WTC11 (cell line): Measurements from ENCODE around the gene PHLDB2. TPM values are rescaled to one million over a fixed set of nuclear protein-coding genes. Genes with fewer than 3 reads are reported as not detected.
A peak's percentile ranks its signal among the peaks of the same experiment; 100 is the strongest.

Experiments
- ATAC-seq: fragments of 200-7000 bp; cut with Tn5 transposase; 2 replicates; pipeline ENCODE4 v1.10.0; 2021; ENCODE audit warnings: mild to moderate bottlenecking, moderate library complexity
- CTCF ChIA-PET: fragments of 300-600 bp; sonication (Branson Sonifier 250); formaldehyde crosslinking; loops from one replicate; lab custom pipeline; 2021; ENCODE audit warnings: antibody characterized with exemption; lab: Charles Lee
- POLR2A ChIA-PET: fragments of 350-600 bp; sonication (Branson Sonifier 250); formaldehyde crosslinking; loops from one replicate; lab custom pipeline; 2021; ENCODE audit warnings: antibody characterized with exemption; lab: Charles Lee
- DNase-seq: peaks from one replicate; pipeline ENCODE4 v3.0.0; 2021; ENCODE audit warnings: low spot score
- H3K27ac Mint-ChIP-seq: 2 replicates; pipeline ENCODE4 v1.8.0; 2021; ENCODE audit warnings: mixed read lengths
- H3K27me3 Mint-ChIP-seq: 2 replicates; pipeline ENCODE4 v1.8.0; 2021; ENCODE audit warnings: low read depth, mild to moderate bottlenecking, moderate library complexity, mixed read lengths
- H3K36me3 Mint-ChIP-seq: 2 replicates; pipeline ENCODE4 v1.8.0; 2021; ENCODE audit warnings: mixed read lengths
- H3K4me1 Mint-ChIP-seq: 2 replicates; pipeline ENCODE4 v1.8.0; 2022; ENCODE audit warnings: mixed read lengths
- H3K4me3 Mint-ChIP-seq: 2 replicates; pipeline ENCODE4 v1.8.0; 2021; ENCODE audit warnings: mild to moderate bottlenecking, moderate library complexity, mixed read lengths
- H3K9me3 Mint-ChIP-seq: 2 replicates; pipeline ENCODE4 v1.8.0; 2021; ENCODE audit warnings: mixed read lengths
- AR ChIP-seq: fragments of 250-450 bp; sonication (Bioruptor Pico); IDR thresholded peaks from 2 replicates; pipeline ENCODE4 v1.9.0; 2021; ENCODE audit warnings: mild to moderate bottlenecking
- CBFB ChIP-seq: sonication (generic); formaldehyde crosslinking; IDR thresholded peaks from 2 replicates; pipeline ENCODE4 v1.8.1; 2022; ENCODE audit warnings: mild to moderate bottlenecking, low read depth, missing genetic modification reagents
- CDX4 ChIP-seq: fragments of 250-450 bp; sonication (Bioruptor Pico); IDR thresholded peaks from 2 replicates; pipeline ENCODE4 v1.9.0; 2021; ENCODE audit warnings: moderate library complexity, mild to moderate bottlenecking, inconsistent platforms, borderline replicate concordance
- E2F4 ChIP-seq: sonication (generic); formaldehyde crosslinking; IDR thresholded peaks from 2 replicates; pipeline ENCODE4 v1.8.1; 2022; ENCODE audit warnings: low read depth, mild to moderate bottlenecking, moderate library complexity, missing genetic modification reagents, borderline replicate concordance
- ELF4 ChIP-seq: sonication (generic); formaldehyde crosslinking; IDR thresholded peaks from 2 replicates; pipeline ENCODE4 v1.8.1; 2022; ENCODE audit warnings: low read depth, mild to moderate bottlenecking, moderate library complexity, missing genetic modification reagents
- FOXJ3 ChIP-seq: sonication (generic); formaldehyde crosslinking; IDR thresholded peaks from 2 replicates; pipeline ENCODE4 v1.9.0; 2021; ENCODE audit warnings: missing genetic modification reagents, mild to moderate bottlenecking, borderline replicate concordance
- IRF2 ChIP-seq: sonication (generic); formaldehyde crosslinking; IDR thresholded peaks from 2 replicates; pipeline ENCODE4 v1.8.0; 2022; ENCODE audit warnings: low read depth, missing genetic modification reagents, borderline replicate concordance
- JAZF1 ChIP-seq: fragments of 250-450 bp; sonication (Bioruptor Pico); IDR thresholded peaks from 2 replicates; pipeline ENCODE4 v1.9.0; 2021; ENCODE audit warnings: moderate library complexity, mild to moderate bottlenecking, inconsistent platforms
- NFYB ChIP-seq: sonication (generic); formaldehyde crosslinking; conservative IDR thresholded peaks from 2 replicates; pipeline ENCODE4 v1.8.0; 2022; ENCODE audit warnings: low read depth, missing genetic modification reagents
- NR1H2 ChIP-seq: sonication (generic); formaldehyde crosslinking; IDR thresholded peaks from 2 replicates; pipeline ENCODE4 v1.9.0; 2021; ENCODE audit warnings: mild to moderate bottlenecking, moderate library complexity, missing genetic modification reagents
- OVOL2 ChIP-seq: fragments of 250-450 bp; sonication (Bioruptor Pico); IDR thresholded peaks from 2 replicates; pipeline ENCODE4 v1.9.0; 2021; ENCODE audit warnings: mild to moderate bottlenecking, borderline replicate concordance
- PRRX2 ChIP-seq: fragments of 250-450 bp; sonication (Bioruptor Pico); IDR thresholded peaks from 2 replicates; pipeline ENCODE4 v1.8.0; 2021; ENCODE audit warnings: mild to moderate bottlenecking
- TCF7 ChIP-seq: sonication (generic); formaldehyde crosslinking; IDR thresholded peaks from 2 replicates; pipeline ENCODE4 v1.8.0; 2022; ENCODE audit warnings: mild to moderate bottlenecking, low read depth, missing genetic modification reagents, moderate library complexity
- TEAD1 ChIP-seq: sonication (generic); formaldehyde crosslinking; IDR thresholded peaks from 2 replicates; pipeline ENCODE4 v1.8.0; 2022; ENCODE audit warnings: mild to moderate bottlenecking, missing genetic modification reagents
- USF1 ChIP-seq: sonication (generic); formaldehyde crosslinking; IDR thresholded peaks from 2 replicates; pipeline ENCODE4 v1.8.0; 2022; ENCODE audit warnings: mild to moderate bottlenecking, missing genetic modification reagents
- ZNF138 ChIP-seq: sonication (generic); formaldehyde crosslinking; conservative IDR thresholded peaks from 2 replicates; pipeline ENCODE4 v1.8.1; 2022; ENCODE audit warnings: mild to moderate bottlenecking, moderate library complexity, missing genetic modification reagents
- ZNF232 ChIP-seq: sonication (generic); formaldehyde crosslinking; IDR thresholded peaks from 2 replicates; pipeline ENCODE4 v1.8.0; 2022; ENCODE audit warnings: mild to moderate bottlenecking, missing genetic modification reagents
- ZNF317 ChIP-seq: sonication (generic); formaldehyde crosslinking; IDR thresholded peaks from 2 replicates; pipeline ENCODE4 v1.8.1; 2023; ENCODE audit warnings: low read depth, mild to moderate bottlenecking, moderate library complexity, missing genetic modification reagents, borderline replicate concordance
- total RNA-seq: library from RNA; stranded (reverse); gene quantifications from 3 replicates; pipeline ENCODE4 v1.2.3, GENCODE V29; 2021
- TF ChIP-seq, protein P1 (sequence below): fragments of 250-450 bp; sonication (Bioruptor Pico); IDR thresholded peaks from 2 replicates; pipeline ENCODE4 v1.9.0; 2021; ENCODE audit warnings: mild to moderate bottlenecking
- TF ChIP-seq, protein P2 (sequence below): fragments of 250-450 bp; sonication (Bioruptor Pico); IDR thresholded peaks from 2 replicates; pipeline ENCODE4 v2.1.2; 2022; ENCODE audit warnings: mild to moderate bottlenecking, moderate library complexity
- TF ChIP-seq, protein P3 (sequence below): sonication (generic); formaldehyde crosslinking; IDR thresholded peaks from 2 replicates; pipeline ENCODE4 v1.8.1; 2023; ENCODE audit warnings: mild to moderate bottlenecking, missing genetic modification reagents

Gene PHLDB2
- total RNA-seq, 1 experiment from 2014 or later, result 40.3 TPM

GRCh38 chr3:111913163-111913763 lies 54.2 kb downstream of the PHLDB2 start:
- peaks cover 7% of the 10 kb centered on the region for H3K36me3 Mint-ChIP-seq
- peak; percentile 71 for ATAC-seq
- H3K9me3 Mint-ChIP-seq, result no peaks in the 10 kb centered on the region
- CTCF ChIA-PET, result interaction anchor here (0.8 to 1.6 kb wide), 2 partner anchors 101 to 199 kb away, joined by 3 to 6 read pairs; no protein-coding TSS in a partner anchor
- H3K27me3 Mint-ChIP-seq, result peaks cover 8% of the 10 kb centered on the region
- peaks cover 72% of the 10 kb centered on the region for H3K4me1 Mint-ChIP-seq
- DNase-seq, result no peak
- H3K27ac Mint-ChIP-seq, result 0 out of 2 replicates have a peak overlapping the region, but pooled peaks have one; percentile 39
- POLR2A ChIA-PET, result no interaction called here
- no peak overlapping the region for H3K4me3 Mint-ChIP-seq
- TF ChIP-seq ELF4, result no peak
- TF ChIP-seq E2F4 (CRISPR knock-in tag), result no peak
- TF ChIP-seq CBFB (CRISPR knock-in tag), result no peak
- no peak for TF ChIP-seq NR1H2 (CRISPR knock-in tag)
- no peak for TF ChIP-seq TEAD1 (CRISPR knock-in tag)
- TF ChIP-seq AR (CRISPR knock-in tag), result no peak
- TF ChIP-seq OVOL2 (CRISPR knock-in tag), result no peak
- TF ChIP-seq ZNF317 (CRISPR knock-in tag), result no peak
- TF ChIP-seq NFYB (CRISPR knock-in tag), result no peak
- TF ChIP-seq TCF7 (CRISPR knock-in tag), result no peak
- no peak for TF ChIP-seq ZNF232 (CRISPR knock-in tag)
- TF ChIP-seq USF1 (CRISPR knock-in tag), result no peak
- TF ChIP-seq, protein P1, sequence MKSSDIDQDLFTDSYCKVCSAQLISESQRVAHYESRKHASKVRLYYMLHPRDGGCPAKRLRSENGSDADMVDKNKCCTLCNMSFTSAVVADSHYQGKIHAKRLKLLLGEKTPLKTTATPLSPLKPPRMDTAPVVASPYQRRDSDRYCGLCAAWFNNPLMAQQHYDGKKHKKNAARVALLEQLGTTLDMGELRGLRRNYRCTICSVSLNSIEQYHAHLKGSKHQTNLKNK, result no peak
- no peak for TF ChIP-seq JAZF1

GRCh38 chr3:111915905-111916304 lies 56.8 kb downstream of the PHLDB2 start:
- ChIA-PET POLR2A (no interaction called here), CTCF (interaction anchor here (0.7 to 1.1 kb wide), 2 partner anchors 21 to 224 kb away, joined by 3 read pairs; no protein-coding TSS in a partner anchor)
- peaks cover 34% of the 10 kb centered on the region for H3K27me3 Mint-ChIP-seq
- H3K36me3 Mint-ChIP-seq, result peaks cover 29% of the 10 kb centered on the region
- H3K4me1 Mint-ChIP-seq, result peaks cover 82% of the 10 kb centered on the region
- ATAC-seq (peak; percentile 21), DNase-seq (no peak)
- no peaks in the 10 kb centered on the region for H3K9me3 Mint-ChIP-seq
- TF ChIP-seq PRRX2 (CRISPR knock-in tag) (no peak), FOXJ3 (CRISPR knock-in tag) (no peak), TCF7 (CRISPR knock-in tag) (no peak), IRF2 (CRISPR knock-in tag) (no peak), ZNF232 (CRISPR knock-in tag) (no peak), CDX4 (no peak), ZNF138 (CRISPR knock-in tag) (no peak), NFYB (CRISPR knock-in tag) (no peak)
- TF ChIP-seq, protein P2, sequence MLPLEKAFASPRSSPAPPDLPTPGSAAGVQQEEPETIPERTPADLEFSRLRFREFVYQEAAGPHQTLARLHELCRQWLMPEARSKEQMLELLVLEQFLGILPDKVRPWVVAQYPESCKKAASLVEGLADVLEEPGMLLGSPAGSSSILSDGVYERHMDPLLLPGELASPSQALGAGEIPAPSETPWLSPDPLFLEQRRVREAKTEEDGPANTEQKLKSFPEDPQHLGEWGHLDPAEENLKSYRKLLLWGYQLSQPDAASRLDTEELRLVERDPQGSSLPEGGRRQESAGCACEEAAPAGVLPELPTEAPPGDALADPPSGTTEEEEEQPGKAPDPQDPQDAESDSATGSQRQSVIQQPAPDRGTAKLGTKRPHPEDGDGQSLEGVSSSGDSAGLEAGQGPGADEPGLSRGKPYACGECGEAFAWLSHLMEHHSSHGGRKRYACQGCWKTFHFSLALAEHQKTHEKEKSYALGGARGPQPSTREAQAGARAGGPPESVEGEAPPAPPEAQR (CRISPR knock-in tag), result no peak
- TF ChIP-seq, protein P3, sequence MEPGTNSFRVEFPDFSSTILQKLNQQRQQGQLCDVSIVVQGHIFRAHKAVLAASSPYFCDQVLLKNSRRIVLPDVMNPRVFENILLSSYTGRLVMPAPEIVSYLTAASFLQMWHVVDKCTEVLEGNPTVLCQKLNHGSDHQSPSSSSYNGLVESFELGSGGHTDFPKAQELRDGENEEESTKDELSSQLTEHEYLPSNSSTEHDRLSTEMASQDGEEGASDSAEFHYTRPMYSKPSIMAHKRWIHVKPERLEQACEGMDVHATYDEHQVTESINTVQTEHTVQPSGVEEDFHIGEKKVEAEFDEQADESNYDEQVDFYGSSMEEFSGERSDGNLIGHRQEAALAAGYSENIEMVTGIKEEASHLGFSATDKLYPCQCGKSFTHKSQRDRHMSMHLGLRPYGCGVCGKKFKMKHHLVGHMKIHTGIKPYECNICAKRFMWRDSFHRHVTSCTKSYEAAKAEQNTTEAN (CRISPR knock-in tag), result no peak
- peak overlapping the region; percentile 34 for H3K4me3 Mint-ChIP-seq
- H3K27ac Mint-ChIP-seq, result peak overlapping the region; percentile 62
